GM19463 (cell line): ENCODE results near the gene CCDC183.

Experiments
- ATAC-seq: cut with Tn5 transposase; IDR thresholded peaks from one replicate; pipeline ENCODE4 v1.9.1; 2021; ENCODE audit warnings: mild to moderate bottlenecking, moderate library complexity; ENCODE audit not compliant: unreplicated experiment

CCDC183 gene

GRCh38 chr9:136847826-136848392, 51.8 kb downstream of the CCDC183 start:
- ATAC-seq = no peak

DNA sequence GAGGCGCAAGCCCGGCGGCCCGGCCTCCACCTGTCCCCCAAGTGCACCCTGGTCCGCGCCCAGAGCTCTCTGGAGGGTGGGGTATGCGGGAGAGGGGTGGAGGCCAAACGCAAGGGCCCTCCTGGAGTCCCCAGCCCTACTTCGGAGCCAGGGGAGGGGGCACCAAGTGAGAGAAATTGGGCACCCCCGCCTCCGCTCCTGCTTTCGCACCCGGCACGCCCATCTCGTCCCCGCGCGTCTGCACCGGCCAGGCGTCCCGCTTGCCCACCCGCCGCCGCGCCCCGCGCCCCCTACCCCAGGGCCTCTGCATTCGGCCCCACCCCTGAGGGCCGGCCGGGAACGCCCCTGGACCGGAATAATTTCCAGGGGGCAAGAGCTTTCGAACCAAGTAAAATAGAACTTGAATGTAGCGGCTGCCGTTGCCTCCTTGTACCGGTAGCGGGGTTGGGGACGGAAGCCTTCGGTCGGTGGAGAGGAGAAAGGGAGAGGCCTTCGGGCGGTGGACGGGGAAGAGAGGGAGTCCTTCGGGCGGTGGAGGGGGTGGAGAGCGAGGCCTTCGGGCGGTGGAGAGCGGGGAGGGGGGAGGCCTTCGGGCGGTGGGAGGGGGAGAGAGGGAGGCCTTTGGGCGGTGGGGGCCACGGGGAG, 52.4 kb downstream of the CCDC183 start:
- peak; percentile 8 for ATAC-seq

DNA sequence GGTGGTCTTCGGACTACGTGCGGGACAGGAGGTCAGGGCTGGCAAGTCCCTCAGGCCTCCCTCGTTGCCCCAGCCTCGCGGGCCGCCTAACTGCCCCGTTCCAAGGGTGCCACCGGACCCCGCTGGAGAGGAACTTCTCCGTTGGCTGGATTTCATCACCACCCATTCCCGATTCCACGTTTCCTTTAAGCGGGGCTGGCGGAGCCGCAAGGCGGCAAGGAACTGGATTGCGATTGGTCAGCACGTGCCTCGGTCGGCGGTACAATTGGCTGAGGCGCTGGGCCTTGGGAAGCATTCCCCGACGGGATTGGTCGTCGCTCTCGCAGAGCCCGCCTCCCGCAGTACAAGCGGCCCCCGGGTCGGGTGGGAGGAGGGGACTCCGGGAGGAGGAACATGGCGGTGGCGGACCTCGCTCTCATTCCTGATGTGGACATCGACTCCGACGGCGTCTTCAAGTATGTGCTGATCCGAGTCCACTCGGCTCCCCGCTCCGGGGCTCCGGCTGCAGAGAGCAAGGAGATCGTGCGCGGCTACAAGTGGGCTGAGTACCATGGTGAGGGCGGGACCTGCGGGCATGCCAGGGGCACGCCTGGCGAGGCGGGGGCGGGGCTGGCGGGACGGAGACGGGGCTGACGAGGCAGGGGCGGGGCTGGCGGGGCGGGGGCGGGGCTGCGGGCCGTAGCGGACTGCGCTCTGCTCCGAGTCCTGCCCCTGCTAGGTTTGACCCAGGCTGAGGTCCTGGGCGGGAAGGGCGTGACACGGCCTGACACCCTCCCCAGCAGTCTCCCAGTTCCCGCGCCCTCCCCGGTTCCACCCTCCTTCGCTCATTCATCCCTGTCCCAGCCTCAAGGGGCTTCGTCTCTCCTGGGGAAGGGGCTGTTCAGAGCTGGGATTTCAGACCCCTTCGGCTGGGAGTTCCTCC, 53.2 kb downstream of the CCDC183 start, which contains the start of gene PHPT1:
Gene PHPT1, plus strand, starts transcription at position 372 of the 922 bp plus-strand sequence. Its CDS starts 22 bp downstream, at position 394.
- ATAC-seq = peak; percentile 77

DNA sequence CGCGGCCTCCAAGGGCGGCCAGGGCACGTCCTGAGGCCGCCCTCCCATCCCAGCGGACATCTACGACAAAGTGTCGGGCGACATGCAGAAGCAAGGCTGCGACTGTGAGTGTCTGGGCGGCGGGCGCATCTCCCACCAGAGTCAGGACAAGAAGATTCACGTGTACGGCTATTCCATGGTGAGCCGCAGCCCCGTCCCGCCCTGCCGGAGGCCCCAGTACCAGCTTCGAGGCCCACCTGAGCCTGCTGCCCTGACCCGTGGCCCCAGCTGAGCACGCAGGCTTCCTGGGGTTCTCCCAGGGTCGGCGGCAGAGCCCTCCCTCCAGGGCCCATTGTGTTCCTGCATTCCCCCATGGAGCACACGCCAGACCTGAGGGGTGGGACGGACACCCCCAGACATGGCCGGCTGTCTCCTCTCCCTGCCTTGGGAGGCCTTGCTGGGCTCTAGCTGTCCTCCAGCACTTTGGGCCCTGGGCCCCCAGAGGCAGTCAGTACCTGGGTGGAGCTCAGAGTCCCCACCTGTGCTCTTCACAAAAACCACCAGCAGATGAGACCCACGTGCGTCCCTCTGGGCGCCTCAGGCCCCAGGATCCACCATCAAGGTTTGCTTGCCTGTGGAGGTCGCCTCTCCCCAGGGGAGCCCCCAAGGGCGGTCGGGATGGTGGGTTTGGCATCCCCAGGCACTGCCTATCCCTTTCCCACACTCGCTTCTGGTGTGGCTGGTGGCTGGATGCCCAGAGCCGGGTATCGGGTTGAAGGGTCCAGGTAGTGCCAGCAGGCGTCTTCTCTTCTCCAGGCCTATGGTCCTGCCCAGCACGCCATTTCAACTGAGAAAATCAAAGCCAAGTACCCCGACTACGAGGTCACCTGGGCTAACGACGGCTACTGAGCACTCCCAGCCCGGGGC, 54.1 kb downstream of the CCDC183 start:
- ATAC-seq = no peak

DNA sequence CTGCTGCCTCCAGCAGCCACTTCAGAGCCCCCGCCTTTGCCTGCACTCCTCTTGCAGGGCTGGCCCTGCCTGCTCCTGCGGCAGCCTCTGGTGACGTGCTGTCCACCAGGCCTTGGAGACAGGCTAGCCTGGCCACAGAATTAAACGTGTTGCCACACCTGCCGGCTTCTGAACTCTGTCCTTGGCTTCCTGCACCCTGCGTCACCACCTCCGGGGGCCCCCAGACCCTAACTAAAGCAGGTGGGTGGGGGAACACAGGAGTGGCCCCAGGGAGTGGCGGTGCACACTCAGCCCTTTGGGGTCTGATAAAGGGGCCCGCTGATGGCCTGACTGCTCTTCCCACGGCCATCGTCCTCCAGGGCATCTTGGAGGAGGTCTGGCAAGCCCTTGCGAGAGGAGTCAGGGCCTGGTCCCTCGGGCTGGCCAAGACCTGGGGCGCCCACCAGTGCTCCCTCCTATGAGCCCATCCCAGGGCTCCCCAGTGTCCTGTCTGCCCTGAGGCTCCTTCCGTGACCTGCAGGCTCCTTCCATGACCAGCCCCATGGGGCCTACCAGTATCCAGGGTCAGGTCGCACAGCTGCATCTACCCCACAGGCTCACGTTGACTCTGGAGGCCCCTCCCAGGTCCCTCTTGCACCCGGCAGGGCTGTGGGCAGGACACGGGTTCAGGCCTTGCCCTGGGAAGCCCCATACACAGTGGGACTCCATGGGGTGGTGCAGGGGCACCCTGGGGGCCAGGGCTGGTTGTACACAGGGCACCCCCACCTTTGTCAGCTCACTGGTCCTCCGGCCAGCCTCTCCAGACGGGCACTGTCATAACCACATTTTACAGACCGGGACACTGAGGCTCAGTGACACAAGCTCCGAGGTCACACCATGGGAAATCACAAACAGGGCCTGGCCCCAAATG, 55.0 kb downstream of the CCDC183 start:
- no peak for ATAC-seq

GRCh38 chr9:136851941-136852663, 56.0 kb downstream of the CCDC183 start, which contains the start of gene MAMDC4:
MAMDC4 (plus strand) TSS chr9:136852346; CDS start chr9:136852417, 71 bp downstream.
- no peak for ATAC-seq

DNA sequence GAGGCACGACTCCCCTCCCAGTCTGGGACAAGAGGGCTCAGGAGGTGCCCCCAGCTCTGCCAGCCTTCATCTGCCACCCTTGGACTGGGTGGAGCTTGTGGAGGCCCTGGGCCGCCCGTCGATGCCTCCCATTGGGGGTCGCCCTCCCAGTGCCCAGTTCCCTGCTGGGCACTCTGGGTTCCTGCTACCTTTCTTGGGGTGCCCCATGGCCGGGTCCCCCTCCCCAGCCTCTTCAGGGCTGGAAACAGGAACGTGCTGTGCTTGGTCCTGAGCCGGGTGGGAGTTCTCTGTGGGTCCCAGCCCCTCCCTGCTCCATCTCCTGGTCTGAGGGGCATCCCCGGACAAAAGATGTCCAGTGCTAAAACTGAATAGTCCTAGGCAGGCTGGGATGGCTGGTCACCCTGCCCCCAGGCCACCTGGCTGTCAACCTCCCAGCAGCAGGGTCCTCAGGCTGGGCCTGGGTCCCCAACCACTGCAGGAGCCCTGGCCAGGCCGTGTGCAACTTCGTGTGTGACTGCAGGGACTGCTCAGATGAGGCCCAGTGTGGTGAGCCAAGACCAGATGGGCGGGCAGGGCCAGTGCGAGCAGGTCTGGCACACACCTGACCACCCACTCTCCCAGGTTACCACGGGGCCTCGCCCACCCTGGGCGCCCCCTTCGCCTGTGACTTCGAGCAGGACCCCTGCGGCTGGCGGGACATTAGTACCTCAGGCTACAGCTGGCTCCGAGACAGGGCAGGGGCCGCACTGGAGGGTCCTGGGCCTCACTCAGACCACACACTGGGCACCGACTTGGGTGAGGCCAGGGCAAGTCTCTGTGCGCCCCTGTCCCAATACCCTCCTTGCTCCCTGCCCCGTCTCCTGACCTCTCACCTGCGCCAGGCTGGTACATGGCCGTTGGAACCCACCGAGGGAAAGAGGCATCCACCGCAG, 56.8 kb downstream of the CCDC183 start:
- no peak for ATAC-seq

- ATAC-seq = no peak
These were observed 57.5 kb downstream of the CCDC183 start for GRCh38 chr9:136853596-136854112.

GRCh38 chr9:136854113-136854841, 58.1 kb downstream of the CCDC183 start:
- no peak for ATAC-seq

DNA sequence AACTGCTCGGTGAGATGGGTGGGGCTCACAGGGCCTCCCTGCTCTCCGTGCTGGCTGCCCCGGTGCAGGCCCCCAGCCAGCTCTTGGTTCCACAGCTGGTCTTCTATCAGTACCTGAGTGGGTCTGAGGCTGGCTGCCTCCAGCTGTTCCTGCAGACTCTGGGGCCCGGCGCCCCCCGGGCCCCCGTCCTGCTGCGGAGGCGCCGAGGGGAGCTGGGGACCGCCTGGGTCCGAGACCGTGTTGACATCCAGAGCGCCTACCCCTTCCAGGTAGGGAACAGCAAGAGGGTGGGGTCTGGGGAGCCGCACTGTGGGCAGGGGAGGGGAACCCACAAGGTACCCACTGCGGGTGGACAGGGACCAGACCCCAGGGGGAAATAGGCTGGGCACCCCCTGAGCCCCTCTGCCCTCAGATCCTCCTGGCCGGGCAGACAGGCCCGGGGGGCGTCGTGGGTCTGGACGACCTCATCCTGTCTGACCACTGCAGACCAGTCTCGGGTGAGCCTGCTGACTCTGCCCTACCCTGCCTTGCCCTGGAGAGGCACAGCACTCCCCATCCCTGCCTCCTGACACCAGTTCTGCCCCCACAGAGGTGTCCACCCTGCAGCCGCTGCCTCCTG, 58.8 kb downstream of the CCDC183 start:
- no peak for ATAC-seq

DNA sequence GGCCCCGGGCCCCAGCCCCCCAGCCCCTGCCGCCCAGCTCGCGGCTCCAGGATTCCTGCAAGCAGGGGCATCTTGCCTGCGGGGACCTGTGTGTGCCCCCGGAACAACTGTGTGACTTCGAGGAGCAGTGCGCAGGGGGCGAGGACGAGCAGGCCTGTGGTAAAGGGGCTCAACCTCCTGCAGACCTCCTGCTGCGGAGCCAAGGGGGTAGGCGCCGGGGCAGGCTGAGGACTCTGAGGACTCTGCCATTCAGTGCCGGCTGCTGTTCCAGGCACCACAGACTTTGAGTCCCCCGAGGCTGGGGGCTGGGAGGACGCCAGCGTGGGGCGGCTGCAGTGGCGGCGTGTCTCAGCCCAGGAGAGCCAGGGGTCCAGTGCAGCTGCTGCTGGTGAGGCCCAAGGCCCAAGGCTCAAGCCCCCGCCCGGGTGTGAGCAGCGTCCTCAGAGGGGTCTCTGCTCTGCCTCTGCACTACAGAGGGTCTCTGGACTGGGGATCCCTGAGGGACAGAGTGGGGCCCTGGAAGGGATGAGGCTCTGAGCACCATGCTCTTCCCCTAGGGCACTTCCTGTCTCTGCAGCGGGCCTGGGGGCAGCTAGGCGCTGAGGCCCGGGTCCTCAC, 59.4 kb downstream of the CCDC183 start:
- ATAC-seq = no peak

GRCh38 chr9:136856079-136856476, 59.9 kb downstream of the CCDC183 start:
- no peak for ATAC-seq

DNA sequence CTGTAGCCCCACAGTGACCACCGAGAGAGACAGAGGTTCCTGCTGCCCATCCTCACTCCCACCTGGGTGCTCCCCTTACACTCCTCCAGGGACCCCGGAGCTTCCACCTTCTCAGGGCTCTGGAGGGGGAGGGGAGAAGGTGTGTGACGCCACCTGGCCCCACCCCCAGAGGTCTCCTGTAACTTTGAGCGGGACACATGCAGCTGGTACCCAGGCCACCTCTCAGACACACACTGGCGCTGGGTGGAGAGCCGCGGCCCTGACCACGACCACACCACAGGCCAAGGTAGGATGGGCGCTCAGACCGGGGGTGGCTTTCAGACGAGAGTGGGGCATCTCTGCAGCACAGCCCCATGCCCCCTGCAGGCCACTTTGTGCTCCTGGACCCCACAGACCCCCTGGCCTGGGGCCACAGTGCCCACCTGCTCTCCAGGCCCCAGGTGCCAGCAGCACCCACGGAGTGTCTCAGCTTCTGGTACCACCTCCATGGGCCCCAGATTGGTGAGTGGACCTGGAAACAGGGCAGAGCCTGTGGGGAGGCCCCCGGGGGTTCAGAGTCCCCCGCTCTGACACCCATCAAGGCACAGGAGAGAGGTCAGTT, 60.5 kb downstream of the CCDC183 start:
- ATAC-seq = no peak

GRCh38 chr9:136857166-136857565, 61.0 kb downstream of the CCDC183 start:
- no peak for ATAC-seq
